NCI-H82 treated with DMSO at 0.1 percent for 48 hours (cell line): ENCODE results near the gene HDAC9.

Experiments used
- DNase-seq: peaks from one replicate; lab custom pipeline; 2025; ENCODE audit not compliant: unreplicated experiment; lab: John Stamatoyannopoulos, UW

Gene HDAC9

DNA sequence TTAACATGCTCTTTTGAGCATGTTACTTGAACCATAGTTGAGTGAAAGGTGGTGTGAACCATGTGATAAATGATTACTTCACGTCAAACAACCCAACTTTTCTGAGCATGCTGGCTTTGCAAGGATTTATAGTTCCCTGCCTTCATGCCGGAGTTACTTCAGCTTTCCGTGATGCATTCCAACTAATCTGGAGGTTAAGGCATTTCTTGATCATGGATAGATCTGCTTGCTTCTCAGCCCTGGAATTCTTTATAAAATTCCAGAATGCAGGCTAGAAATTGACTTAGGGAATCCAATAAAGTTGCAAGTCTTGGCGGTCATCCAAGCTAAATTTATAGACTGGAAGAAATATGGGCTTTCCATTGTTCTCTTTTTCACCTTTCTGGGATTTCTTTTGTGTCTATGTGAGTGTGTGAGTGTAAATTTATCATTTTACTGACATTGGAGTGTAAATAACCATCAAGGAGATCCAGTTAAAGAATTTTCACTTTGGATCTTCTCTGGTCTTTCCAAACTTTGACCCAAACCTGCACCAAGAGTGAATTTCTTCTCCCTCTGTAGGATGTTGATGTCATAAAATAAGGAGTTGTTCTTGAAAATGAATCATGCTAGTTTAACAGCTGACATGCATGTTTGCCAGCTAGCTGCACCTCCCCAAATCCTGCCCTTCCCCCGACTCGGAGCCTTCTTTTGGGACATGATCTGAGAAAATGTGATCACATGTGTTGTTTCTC lies 332.9 kb downstream of the HDAC9 start:
- no peak for DNase-seq

DNA sequence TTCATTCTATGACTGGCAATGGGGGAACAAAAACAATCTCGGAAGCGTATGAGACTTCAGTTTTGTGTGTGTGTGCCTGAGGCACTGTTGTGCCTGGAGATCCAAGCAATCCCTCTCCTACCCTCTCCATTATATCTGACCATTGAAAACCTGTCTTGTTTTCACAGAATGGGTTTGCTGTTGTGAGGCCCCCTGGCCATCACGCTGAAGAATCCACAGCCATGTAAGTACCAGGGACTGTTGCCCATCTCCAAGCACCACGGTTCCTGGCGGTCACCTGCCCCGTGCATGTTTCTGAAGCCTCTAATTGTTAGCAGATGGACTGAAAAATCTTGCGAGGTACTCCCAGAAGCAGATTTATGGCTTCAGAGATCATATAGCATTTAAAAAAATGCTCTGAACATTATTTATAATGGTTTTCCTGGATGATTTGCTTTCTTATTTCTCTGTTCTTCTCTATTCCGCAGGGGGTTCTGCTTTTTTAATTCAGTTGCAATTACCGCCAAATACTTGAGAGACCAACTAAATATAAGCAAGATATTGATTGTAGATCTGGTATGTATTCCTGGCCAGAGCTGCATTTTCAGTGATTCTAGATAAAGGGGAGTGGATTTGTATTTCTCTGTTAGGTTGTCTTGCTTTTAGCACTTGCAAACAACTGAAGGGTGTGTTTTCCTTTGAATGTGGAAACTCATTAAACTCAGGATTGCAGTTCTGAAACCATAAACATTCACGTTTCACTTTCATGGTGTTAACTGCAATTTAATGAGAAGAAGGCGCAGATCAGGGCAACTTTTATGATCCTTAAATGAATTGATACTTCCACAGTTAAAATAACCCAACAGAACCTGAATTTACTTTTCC lies 333.7 kb downstream of the HDAC9 start:
- DNase-seq = no peak

DNA sequence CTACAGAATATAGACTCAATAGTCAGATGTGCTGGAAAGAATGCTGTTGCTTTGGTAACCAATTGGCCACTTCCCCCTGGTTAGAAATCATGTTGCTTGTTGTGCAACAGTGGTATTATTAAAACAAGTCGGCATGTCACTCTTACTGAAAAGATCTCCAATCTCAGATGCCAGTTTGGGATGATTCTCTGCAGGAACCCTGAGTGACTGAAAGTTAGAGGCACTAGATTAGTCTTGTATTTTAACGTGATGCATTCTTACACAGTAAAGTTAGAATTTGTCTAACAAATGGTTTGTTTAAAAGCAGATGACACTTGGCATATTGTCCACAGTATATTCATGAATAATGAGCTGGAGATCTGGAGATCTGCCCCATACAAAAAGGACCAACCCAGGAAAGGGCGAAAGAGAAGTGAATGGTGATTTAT lies 334.3 kb downstream of the HDAC9 start:
- DNase-seq = no peak

DNA sequence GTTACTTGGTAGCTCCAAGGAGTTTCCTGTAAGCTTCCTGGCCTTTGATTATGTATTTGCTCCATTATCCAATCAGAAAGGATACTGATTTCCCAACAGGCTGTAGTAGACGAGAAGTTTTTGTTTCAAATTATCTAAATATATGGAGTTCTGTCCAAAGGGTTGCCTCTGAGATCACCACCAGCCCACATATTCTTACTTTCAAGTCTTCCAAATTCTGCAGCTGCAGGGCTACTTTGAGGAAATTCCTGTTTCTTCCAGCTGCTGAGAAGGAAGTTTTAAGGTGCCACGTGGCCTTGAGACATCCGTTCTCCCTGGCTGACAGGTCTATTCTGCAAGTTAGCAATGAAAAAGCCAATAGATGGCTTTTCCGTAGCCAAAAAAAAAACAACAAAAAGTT lies 335.9 kb downstream of the HDAC9 start:
- no peak for DNase-seq

DNA sequence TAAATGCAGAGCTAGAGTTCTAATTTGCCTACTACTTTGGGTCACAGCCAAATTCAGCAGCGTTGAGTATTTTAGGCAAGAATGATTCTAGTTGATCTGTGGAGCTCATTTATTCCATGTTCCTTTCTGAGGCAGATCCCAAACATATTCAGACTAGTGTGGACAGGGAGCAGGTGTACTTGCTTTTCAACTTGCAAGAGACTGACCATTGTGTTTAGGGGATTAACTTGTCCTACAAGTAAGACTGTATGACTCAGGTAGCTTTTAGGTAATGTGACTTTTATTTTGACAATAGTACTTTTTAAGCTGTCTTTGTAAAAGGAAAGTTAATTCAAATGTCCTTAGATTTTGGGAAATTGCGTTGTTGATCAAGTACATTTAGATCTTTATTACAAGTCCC lies 336.4 kb downstream of the HDAC9 start:
- no peak for DNase-seq

DNA sequence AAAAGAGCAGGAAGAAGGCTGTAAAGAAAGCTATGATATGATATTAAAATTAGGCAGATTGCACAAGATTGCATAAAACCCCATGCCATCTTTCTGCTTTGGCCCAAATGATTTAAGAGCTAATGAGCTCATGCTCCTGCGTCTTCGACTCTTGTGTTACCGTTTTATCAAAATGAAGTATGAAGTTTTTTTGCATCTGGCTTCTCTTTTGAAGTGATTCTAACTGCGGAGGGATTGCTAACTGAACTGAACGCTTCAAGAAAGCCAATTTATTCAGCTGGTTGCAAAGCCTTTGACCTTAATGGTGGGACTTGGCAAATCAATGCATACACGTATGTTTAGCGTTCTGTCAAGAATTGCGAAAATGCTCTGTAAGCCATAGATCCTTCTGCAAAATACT lies 339.0 kb downstream of the HDAC9 start:
- DNase-seq = no peak

DNA sequence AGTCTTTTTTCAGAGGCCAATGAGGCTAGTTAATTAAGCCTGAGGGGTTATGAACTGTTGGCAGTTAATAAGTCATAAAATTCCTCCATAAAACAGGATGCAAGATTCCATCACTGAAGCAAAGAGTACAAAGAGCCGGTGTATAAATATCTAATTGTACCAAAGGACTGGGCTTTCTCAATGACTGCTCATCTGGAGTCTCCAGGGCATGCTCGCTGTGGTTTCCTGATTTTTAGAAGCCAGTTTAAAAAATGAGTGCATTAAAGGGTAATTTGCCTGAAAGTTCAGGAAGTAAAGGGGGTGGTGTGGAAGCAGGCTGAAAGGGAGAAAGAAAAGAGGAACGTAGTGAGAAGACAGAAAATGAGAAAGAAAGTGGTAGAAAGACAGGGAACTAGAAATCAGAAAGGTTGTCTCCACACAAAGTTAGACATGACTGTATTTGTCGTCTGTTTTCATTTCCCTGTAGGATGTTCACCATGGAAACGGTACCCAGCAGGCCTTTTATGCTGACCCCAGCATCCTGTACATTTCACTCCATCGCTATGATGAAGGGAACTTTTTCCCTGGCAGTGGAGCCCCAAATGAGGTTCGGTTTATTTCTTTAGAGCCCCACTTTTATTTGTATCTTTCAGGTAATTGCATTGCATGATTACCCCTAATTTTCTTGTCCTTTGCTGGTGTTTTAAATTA lies 339.6 kb downstream of the HDAC9 start:
- DNase-seq = no peak

DNA sequence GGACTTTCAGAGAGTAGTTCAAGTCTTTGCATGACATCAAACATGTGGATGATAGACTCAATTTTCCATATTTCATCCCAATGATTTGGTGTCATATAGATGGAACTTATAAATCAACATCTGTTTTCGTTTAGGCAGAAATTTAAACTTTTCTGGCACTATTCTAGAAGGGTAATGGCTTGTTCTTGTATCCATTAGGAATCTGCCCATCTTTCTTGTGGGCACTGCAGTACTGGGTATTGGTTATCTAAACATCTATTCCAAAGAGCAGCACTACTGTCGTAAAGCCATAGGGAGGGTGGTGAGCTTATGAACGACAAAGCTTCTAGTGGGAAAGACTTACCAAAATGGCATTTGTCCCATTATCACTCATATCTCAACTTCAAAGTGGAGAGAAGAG lies 348.4 kb downstream of the HDAC9 start:
- DNase-seq = no peak

DNA sequence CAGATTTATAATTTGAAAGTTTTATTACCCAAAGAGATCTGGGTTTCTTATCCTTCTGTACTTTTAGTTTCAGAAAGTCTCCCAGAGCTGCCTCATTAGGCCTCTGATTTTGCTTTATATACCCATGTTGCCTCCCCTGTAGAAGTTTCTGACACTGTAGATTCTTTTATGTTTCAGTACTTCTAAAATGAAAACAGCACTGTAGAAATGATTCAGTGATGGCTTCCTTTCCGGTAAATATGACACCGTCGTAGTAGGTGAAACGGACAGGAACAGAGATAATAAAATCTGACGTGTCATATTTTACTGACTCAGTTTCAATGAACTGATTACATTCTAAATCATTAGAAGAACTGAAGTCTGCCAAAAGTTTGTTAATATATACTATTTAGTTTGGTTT lies 349.2 kb downstream of the HDAC9 start:
- DNase-seq = no peak

DNA sequence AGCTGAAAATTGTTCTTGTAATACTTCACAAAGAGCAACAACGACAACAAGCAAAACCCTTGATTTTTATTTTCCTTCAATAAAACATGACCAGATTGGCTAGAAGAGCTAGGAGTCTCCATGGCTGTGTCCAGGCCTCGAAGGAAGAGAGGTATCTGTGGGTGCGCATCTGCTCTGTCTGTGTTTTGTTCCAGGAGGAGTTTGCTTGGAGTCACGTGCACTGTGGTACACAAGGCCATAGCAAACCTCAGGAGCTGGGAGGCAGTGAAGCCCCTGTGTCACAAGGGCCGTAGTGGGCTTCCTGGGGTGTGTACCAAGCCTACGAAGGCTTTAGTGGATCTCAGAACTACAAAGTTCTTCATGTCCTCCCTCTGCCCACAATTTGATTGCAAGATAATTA lies 350.2 kb downstream of the HDAC9 start:
- no peak for DNase-seq

DNA sequence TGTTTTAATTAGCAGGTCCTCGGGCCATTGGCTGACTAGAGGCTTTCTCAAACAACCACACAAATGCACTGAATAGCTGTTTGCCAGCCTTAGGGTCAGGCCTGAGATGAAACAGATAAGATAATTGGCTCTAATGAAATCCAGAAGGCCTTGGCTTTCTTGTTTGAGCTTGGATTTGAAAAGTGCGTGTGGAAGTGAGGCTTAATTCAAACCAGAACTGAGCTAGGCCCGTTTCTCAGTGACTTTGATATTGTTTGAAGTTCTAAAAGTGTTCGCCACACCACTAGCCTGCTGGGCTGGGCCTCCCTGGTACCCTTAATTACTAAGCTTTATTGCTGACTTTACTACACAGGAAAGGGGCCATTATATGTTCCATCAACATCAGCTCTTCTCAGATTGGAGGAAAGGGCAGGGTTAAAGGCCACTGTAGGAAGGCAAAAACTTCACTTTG lies 351.2 kb downstream of the HDAC9 start:
- no peak for DNase-seq

DNA sequence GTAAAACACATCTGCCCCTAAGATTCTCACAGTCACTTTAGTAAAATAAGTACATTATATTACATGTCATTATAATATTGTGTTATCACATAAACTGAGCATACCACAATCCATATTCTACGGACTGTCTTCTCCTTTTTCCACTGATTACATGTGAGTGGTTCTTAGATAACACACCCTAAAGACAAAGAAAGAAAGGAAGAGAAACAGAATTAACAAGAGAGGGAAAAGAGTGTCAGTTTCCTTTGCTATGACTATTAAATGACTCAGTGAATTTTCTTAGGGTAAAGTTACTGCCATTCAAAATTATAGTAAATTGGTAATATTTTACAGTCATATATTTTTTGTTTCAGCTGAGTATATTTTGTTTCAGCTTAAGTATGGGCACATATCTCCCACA lies 353.6 kb downstream of the HDAC9 start:
- DNase-seq = no peak

DNA sequence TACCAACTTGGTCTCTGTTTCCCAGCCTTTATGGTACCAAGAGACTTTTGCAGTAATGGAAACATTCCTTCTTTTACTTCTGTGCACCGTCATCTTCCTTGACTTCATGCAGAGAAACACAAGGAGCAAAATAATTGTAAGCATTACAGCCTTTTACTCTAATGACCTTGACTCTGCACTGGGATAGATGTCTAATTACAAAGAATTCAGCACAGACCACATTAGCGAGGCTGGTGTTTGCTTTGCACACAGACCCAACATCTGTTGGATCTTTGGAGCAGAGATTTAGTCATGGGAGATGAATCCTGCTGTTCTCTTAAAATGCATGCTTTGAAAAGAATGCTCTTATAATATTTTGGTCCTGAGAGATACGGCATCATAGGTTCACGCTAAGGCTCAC lies 360.2 kb downstream of the HDAC9 start:
- no peak for DNase-seq

DNA sequence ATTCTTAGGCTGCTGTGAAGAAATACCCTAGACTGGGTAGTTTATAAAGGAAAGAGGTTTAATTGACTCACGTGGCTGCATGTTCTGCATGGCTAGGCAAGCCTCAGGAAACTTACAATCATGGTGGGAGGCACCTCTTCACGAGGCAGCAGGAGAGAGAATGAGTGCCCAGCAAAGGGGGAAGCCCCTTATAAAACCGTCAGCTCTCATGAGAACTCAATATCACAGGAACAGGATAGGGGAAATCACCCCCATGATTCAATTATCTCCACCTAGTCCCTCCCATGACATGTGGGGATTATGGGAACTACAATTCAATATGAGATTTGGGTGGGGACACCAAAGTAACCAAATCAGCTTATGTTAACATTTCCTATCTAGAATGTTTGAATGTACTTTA lies 362.7 kb downstream of the HDAC9 start:
- DNase-seq = no peak

DNA sequence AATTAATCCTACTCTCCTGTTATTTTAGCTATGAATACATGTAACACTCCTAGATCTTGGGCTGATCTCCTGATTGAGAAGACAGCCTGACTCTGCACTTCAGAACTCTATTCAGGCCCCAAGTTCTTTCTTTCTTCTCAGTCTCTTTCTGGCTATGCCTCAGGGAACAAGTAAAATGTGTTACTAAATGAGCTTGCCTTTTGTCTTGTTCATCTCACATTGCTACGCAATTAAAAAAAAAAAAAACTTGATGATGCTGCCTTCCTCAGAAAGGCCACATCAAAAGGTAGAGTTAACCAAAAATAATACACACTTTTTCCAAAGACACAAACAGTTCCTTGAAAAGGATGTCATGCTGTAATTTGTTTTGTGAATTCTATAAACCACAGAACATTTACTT lies 363.8 kb downstream of the HDAC9 start:
- DNase-seq = no peak

DNA sequence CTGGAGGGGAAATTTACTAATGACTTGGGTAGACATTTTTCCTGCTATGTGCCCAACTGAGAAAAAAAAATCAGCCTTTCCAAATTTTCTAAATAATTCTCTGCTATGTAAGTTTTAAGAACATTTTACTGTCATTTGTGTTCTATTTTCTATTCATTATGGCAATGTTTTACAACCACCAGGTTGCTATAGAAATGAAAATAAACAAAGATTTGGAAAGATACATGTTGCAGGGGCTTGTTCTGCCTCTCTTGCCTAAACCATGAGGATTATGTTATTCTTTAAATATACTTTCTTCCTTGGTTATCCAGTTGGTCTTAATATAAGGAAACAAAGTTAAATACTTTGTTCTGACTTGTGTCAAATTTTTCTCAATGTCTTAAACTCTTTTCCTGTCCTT lies 364.7 kb downstream of the HDAC9 start:
- no peak for DNase-seq

DNA sequence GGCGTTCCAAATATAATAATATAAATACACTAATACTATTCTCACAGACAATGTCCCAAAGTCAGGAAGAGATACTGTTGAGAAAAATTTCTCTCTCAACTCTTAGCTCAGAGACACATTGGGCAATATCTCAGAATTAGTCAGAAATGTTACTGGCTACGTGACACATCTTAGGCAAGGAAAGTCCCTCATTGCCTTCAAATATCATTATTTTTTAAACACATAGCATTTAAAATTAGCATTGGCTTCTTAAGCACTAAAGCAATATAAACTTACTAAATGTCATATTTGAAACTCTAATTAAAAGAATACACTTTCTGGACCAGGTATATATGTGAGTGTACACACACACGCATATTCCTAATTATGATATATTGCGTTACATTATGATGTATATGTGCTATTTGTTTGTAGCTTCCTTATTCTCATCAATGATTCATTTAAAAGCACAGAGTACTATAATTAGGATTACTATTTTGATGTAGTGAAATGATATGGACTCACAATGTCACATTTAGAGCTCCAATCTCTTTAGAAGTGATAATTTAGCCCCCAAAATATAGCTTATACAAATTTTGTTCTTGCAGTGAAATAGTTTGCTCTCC lies 366.1 kb downstream of the HDAC9 start:
- no peak for DNase-seq

DNA sequence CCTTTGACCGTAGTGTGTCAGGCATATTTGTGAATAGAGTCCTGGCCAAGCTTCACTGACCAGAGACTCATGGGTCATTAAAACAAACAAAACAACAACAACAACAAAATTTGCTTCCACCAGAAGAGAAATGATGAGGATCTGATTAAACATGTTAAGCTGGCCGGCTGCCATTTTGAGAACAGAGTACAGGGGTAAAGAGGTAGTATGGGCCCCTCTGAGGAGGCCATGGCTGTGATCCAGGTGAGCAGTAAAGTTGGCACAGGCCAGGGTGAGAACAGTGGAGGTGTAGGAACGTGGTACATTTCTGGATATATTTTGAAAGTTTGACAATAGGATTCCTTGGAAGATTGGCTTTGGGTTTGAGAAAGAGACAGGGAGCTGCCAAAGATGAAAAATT lies 369.4 kb downstream of the HDAC9 start:
- no peak for DNase-seq

DNA sequence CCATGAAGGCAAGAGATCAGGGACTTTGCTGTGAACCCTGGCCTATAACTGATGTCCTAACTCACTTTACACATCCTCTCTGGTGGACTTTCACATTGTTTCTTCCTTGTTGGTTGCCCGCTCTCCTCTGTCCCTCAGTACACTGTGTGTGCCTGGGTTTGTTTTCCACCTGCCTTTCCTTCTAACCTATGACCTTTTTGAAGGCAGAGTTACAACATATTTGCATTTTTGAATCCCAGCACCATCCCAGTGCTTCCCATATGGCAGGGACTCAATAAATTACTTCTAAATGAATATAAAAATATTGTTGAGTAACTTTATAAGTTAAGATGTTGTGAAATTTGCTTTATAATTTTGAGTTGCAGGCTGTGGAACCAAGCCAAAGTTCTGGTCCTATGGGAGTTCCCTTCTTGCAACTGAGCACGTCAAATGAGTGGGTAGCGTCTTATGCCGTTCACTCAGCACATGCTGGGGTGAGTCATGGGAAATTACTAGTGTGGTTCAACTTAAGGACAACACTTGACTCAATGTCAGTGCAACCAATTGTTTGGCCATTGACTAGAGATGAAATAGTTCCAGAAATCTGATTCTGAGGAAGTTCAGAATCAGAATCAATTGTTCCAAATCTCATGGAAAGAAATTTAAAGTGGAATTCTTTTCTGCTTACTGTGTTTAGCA lies 370.9 kb downstream of the HDAC9 start:
- DNase-seq = no peak

DNA sequence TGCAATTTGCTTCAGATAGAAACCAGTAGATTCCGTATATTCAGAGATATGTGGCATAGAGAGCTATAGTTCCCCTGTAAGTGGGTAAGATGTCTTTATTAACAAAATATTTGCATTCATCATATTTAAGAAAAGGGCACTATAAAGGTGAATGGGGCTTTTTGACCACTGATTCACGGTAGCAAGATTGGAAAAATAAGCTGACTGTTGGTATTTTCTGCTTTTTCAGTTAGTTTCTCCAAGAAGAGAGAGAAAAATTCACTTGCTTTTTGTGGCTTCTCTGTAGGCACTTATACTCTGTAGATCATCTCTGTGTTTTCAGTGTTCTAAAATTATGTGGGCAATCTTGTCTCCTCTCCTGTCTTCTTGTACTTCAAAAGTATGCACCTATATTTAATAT lies 376.8 kb downstream of the HDAC9 start:
- no peak for DNase-seq
